Skeletal muscle tissue (tissue), 4 donors: ENCODE data around the gene CPAMD8. TPM values are rescaled to one million over a fixed set of nuclear protein-coding genes. Genes with fewer than 3 reads are reported as not detected.

Experiments
- H3K27ac ChIP-seq: one replicate; pipeline ENCODE4 v1.7.0; 2013; ENCODE audit warnings: mild to moderate bottlenecking, low read depth, low read length, inconsistent platforms
- H3K27me3 ChIP-seq, 3 donors: one replicate each; pipeline ENCODE4 v1.7.0; 2013; ENCODE audit warnings: low read length in 3 of 3; ENCODE audit not compliant: control insufficient read depth in 3 of 3, insufficient read depth in 3 of 3
- H3K36me3 ChIP-seq, 3 donors: one replicate each; pipeline ENCODE4 v1.7.0; 2013; ENCODE audit warnings: low read length in 3 of 3; ENCODE audit not compliant: control insufficient read depth in 3 of 3, insufficient read depth in 3 of 3
- H3K4me1 ChIP-seq, 3 donors: one replicate each; pipeline ENCODE4 v1.7.0; 2013; ENCODE audit warnings: low read length in 3 of 3, mild to moderate bottlenecking in 3 of 3; ENCODE audit not compliant: control insufficient read depth in 3 of 3, insufficient read depth in 3 of 3
- H3K4me3 ChIP-seq, 3 donors: one replicate each; pipeline ENCODE4 v1.7.0; 2013; ENCODE audit warnings: low read length in 3 of 3
- H3K9ac ChIP-seq, 3 donors: one replicate each; pipeline ENCODE4 v1.7.0; 2013; ENCODE audit warnings: low read length in 3 of 3, mild to moderate bottlenecking in 3 of 3, moderate library complexity in 2 of 3, low read depth in 1 of 3
- H3K9me3 ChIP-seq, 3 donors: one replicate each; pipeline ENCODE4 v1.7.0; 2013; ENCODE audit warnings: low read length in 3 of 3; ENCODE audit not compliant: control insufficient read depth in 3 of 3
- total RNA-seq: library from RNA; depleted of rRNA; stranded (reverse); fragments of >200 nt; gene quantifications from one replicate; pipeline ENCODE4 v1.2.3, GENCODE V29; 2014
- donor health status: Osteomylitis.

The CPAMD8 gene
- total RNA-seq, 1 donor from 2014 or later = 3.7 TPM

DNA sequence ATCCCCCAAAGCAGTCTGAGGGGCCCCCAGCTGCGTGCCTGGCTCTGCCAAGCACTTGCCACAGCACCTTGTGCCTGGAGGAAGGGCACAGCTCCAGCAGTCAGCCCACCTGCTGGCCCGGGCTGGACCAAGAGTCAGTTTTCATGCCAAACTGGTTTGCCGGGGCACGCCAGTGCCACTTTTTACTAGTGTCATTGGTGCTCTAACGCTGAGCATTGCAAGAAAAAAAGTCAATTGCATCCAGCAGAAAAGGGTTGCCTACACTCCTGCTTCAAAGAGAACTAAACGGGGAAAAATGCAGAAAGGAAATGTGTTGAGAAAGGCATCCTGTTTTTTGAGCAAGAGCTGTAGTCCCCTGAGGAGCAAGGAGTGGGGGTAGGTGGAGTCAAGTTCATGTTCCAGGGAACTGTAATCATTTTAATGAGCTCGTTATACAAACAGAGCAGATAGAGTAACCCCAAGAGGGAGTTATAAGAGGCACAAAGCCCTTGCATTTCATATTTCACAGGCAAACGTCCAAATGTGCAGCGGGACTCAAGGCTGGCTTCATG lies 69.4 kb downstream of the CPAMD8 start:
- Histone ChIP-seq H3K9me3 (no peaks in the 10 kb centered on the region), H3K4me3 (no peak overlapping the region), H3K27me3 (no peaks in the 10 kb centered on the region), H3K36me3 (no peaks in the 10 kb centered on the region), H3K27ac (no peak overlapping the region), H3K4me1 (peaks cover 0 to 10% (median 3%) of the 10 kb centered on the region in 3 donors), H3K9ac (no peak overlapping the region)

DNA sequence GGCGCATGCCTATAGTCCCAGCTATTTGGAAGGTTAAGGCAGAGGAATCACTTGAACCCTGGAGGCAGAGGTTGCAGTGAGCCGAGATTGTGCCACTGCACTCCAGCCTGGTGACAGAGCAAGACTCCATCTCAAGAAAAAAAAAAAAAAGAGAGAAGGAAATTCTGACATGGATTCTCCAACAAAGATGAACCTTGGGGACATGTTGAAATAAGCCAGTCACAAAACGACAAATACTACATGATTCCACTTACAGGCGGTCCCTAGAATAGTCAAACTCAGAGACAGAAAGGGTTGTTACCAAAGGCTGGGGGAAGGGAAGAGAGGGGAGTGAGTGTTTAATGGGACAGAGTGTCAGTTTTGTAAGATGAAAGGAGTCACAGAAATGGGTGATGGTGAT lies 71.4 kb downstream of the CPAMD8 start:
- no peaks in the 10 kb centered on the region for H3K9me3 ChIP-seq
- peaks cover 0 to 2% (median 0%) of the 10 kb centered on the region in 3 donors for H3K27me3 ChIP-seq
- no peaks in the 10 kb centered on the region for H3K36me3 ChIP-seq
- H3K4me3 ChIP-seq = no peak overlapping the region
- H3K27ac ChIP-seq = no peak overlapping the region
- H3K9ac ChIP-seq = no peak overlapping the region
- H3K4me1 ChIP-seq = peaks cover 0 to 10% (median 3%) of the 10 kb centered on the region in 3 donors

DNA sequence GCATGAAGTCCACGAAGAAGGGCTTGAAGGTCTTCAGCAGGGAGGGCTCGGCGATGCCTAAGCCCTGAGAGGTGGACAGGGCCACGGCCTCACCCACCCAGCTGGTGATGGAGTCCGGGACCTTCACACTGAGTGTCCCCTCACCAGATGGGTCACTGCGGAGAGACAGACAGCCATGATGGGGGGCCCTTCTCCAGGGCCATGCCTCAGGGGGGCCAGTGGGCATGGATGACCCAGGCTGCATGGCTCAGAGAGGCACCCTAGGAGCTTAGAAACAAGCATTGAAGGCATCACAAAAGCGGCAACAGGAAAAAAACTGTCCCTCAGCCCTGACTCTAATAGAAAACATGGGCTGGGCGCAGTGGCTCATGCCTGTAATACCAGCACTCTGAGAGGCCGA lies 74.6 kb downstream of the CPAMD8 start:
- H3K27me3 ChIP-seq = peaks cover 0 to 12% (median 9%) of the 10 kb centered on the region in 3 donors
- H3K4me3 ChIP-seq = no peak overlapping the region
- H3K4me1 ChIP-seq = peaks cover 0 to 3% (median 1%) of the 10 kb centered on the region in 3 donors
- no peaks in the 10 kb centered on the region for H3K36me3 ChIP-seq
- H3K9me3 ChIP-seq = no peaks in the 10 kb centered on the region
- H3K27ac ChIP-seq = no peak overlapping the region
- H3K9ac ChIP-seq = no peak overlapping the region

DNA sequence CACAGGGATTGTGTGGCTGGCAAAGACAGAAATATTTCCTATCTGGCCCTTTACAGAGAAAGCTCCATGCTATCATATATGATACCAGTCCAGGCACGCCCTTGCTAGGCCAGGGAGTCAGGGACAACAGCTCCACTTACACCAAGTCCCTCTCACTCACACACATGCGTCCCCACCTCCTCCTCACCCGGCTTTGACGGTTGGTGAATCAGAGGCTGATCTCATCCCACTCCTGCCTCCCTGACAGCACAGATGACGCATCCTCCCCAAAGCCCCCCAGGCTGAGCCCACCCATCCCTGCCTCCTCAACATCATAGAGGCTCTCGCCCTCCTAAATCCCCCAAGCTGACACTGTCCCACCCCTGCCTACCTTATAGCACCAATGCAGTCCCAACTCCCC lies 75.1 kb downstream of the CPAMD8 start:
- H3K27me3 ChIP-seq = peaks cover 0 to 12% (median 9%) of the 10 kb centered on the region in 3 donors
- no peak overlapping the region for H3K27ac ChIP-seq
- H3K4me1 ChIP-seq = no peaks in the 10 kb centered on the region
- H3K4me3 ChIP-seq = no peak overlapping the region
- H3K9ac ChIP-seq = no peak overlapping the region
- no peaks in the 10 kb centered on the region for H3K9me3 ChIP-seq
- H3K36me3 ChIP-seq = no peaks in the 10 kb centered on the region

DNA sequence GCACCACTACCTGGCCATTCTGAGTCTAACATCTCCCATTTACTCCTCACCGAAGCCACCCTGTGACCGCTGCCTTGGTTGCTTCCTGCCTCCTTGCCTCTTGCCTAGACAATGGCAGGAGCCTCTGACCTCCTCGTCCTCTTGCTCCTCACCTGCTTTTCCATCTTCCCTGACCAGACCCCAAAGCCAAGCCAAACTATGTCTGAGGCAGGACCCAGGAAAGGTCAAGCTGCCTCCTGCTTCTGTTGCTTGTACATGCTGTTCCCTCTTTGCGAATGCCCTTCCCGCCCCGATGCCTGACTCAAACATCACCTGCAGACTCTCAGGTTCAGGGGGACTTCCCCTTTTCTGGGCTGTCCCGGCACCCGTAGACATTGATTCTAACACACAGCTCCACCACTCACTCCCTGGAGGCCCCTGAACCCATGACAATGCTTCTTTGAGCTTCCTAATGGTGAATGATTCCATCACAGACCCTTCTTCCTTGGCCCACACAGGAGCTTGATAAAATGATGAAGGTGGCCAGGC lies 77.0 kb downstream of the CPAMD8 start:
- no peaks in the 10 kb centered on the region for H3K9me3 ChIP-seq
- H3K9ac ChIP-seq = no peak overlapping the region
- H3K27me3 ChIP-seq = peaks cover 0 to 12% (median 9%) of the 10 kb centered on the region in 3 donors
- H3K36me3 ChIP-seq = no peaks in the 10 kb centered on the region
- H3K4me1 ChIP-seq = no peaks in the 10 kb centered on the region
- no peak overlapping the region for H3K27ac ChIP-seq
- H3K4me3 ChIP-seq = no peak overlapping the region

GRCh38 chr19:16946951-16947940 lies 79.4 kb downstream of the CPAMD8 start:
- Histone ChIP-seq H3K36me3 (no peaks in the 10 kb centered on the region), H3K9me3 (no peaks in the 10 kb centered on the region), H3K27ac (no peak overlapping the region), H3K9ac (no peak overlapping the region), H3K4me1 (no peaks in the 10 kb centered on the region), H3K27me3 (peaks cover 0 to 12% (median 9%) of the 10 kb centered on the region in 3 donors), H3K4me3 (no peak overlapping the region)

DNA sequence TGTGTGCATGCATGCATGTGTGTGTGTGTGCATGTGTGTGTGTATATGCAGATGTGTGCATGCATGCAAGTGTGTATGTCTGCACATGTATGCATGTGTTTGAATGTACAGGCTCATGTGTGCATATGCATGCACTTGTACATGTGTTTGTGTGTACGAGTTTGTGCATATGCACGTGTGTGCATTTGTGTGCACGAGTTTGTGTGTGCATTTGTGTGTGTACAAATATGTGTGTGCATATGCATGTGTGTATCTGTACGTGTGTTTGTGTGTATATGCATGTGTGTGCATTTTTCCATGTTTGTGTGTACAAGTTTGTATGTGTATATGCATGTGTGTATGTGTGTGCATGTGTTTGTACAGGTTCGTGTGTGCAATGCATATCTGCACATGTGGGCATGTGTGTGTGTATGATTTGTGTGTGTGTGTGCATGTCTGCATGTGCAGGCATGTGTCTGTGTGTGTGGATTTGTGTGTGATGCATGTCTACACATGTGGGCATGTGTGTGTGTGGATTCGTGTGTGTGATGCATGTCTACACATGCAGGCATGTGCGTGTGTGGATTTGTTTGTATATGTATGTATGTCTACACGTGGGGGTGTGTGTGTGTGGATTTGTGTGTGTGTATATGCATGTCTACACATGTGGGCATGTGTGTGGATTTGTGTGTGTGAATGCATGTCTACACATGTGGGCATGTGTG lies 80.7 kb downstream of the CPAMD8 start:
- H3K27ac ChIP-seq = no peak overlapping the region
- no peak overlapping the region for H3K4me3 ChIP-seq
- peaks cover 0 to 12% (median 6%) of the 10 kb centered on the region in 3 donors for H3K27me3 ChIP-seq

GRCh38 chr19:16945364-16945714 lies 81.3 kb downstream of the CPAMD8 start:
- Histone ChIP-seq H3K9ac (no peak overlapping the region), H3K36me3 (no peaks in the 10 kb centered on the region), H3K4me1 (no peaks in the 10 kb centered on the region), H3K4me3 (no peak overlapping the region), H3K27me3 (peaks cover 0 to 12% (median 6%) of the 10 kb centered on the region in 3 donors), H3K9me3 (no peaks in the 10 kb centered on the region), H3K27ac (no peak overlapping the region)

More for the DNA sequence above, 80.7 kb downstream of the CPAMD8 start:
- Histone ChIP-seq H3K4me1 (no peaks in the 10 kb centered on the region), H3K36me3 (no peaks in the 10 kb centered on the region), H3K9ac (no peak overlapping the region), H3K9me3 (no peaks in the 10 kb centered on the region)

- Histone ChIP-seq H3K9ac (no peak overlapping the region), H3K27ac (no peak overlapping the region)
These were observed 81.8 kb downstream of the CPAMD8 start for GRCh38 chr19:16944626-16945363.

More at GRCh38 chr19:16944626-16945363, 81.8 kb downstream of the CPAMD8 start:
- no peaks in the 10 kb centered on the region for H3K9me3 ChIP-seq
- H3K4me3 ChIP-seq = no peak overlapping the region
- H3K27me3 ChIP-seq = peaks cover 0 to 12% (median 6%) of the 10 kb centered on the region in 3 donors
- no peaks in the 10 kb centered on the region for H3K36me3 ChIP-seq
- H3K4me1 ChIP-seq = no peaks in the 10 kb centered on the region
